Trophoblast cell (in vitro differentiated cells and primary cell): Measurements from ENCODE around the gene IL12RB1.

Experiments
- DNase-seq, 2 donors: peaks; one replicate each; pipeline ENCODE4 v3.0.0-alpha.2; 2016
- H2AFZ ChIP-seq: 2 replicates; pipeline ENCODE4 v1.6.1; 2013; ENCODE audit warnings: low read length, moderate library complexity, mild to moderate bottlenecking; ENCODE audit not compliant: insufficient read depth, poor library complexity
- H2AK5ac ChIP-seq: 2 replicates; pipeline ENCODE4 v1.6.1; 2013; ENCODE audit warnings: mild to moderate bottlenecking, low read length
- H2BK120ac ChIP-seq: 2 replicates; pipeline ENCODE4 v1.6.1; 2013; ENCODE audit warnings: low read length, mild to moderate bottlenecking, moderate library complexity; ENCODE audit not compliant: insufficient read depth, poor library complexity
- H2BK12ac ChIP-seq: 2 replicates; pipeline ENCODE4 v1.6.1; 2013; ENCODE audit warnings: mild to moderate bottlenecking, low read length, moderate library complexity
- H2BK5ac ChIP-seq: 2 replicates; pipeline ENCODE4 v1.6.1; 2013; ENCODE audit warnings: low read length, low read depth, moderate library complexity, mild to moderate bottlenecking; ENCODE audit not compliant: poor library complexity
- H3K14ac ChIP-seq: 2 replicates; pipeline ENCODE4 v1.6.1; 2013; ENCODE audit warnings: mild to moderate bottlenecking, low read length
- H3K18ac ChIP-seq: 2 replicates; pipeline ENCODE4 v1.6.1; 2013; ENCODE audit warnings: mild to moderate bottlenecking, low read length
- H3K23ac ChIP-seq: 2 replicates; pipeline ENCODE4 v1.6.1; 2013; ENCODE audit warnings: low read length
- H3K27ac ChIP-seq: 2 replicates; pipeline ENCODE4 v1.5.1; 2013; ENCODE audit warnings: low read depth, mild to moderate bottlenecking, inconsistent platforms, low read length, moderate library complexity
- H3K27me3 ChIP-seq: 2 replicates; pipeline ENCODE4 v1.6.1; 2013; ENCODE audit warnings: inconsistent platforms, mild to moderate bottlenecking, low read length, moderate library complexity; ENCODE audit not compliant: insufficient read depth
- H3K36me3 ChIP-seq, 2 experiments: 1 replicate in 1 of 2; 2 replicates in 1 of 2; pipeline ENCODE4 v1.6.1; 2013; ENCODE audit warnings: low read length in 2 of 2, mild to moderate bottlenecking in 2 of 2, moderate library complexity in 1 of 2; ENCODE audit not compliant: insufficient read depth in 2 of 2, control insufficient read depth in 1 of 2
- H3K4ac ChIP-seq: 2 replicates; pipeline ENCODE4 v1.6.1; 2013; ENCODE audit warnings: low read depth, mild to moderate bottlenecking, low read length, moderate library complexity
- H3K4me1 ChIP-seq, 2 experiments: 1 replicate in 1 of 2; 2 replicates in 1 of 2; pipeline ENCODE4 v1.6.1; 2013; ENCODE audit warnings: low read length in 2 of 2, mild to moderate bottlenecking in 2 of 2, moderate library complexity in 1 of 2; ENCODE audit not compliant: insufficient read depth in 2 of 2, control insufficient read depth in 1 of 2
- H3K4me2 ChIP-seq: 2 replicates; pipeline ENCODE4 v1.6.1; 2013; ENCODE audit warnings: inconsistent platforms, mild to moderate bottlenecking, low read length, moderate library complexity
- H3K4me3 ChIP-seq: 2 replicates; pipeline ENCODE4 v1.5.1; 2013; ENCODE audit warnings: mild to moderate bottlenecking, low read depth, low read length, inconsistent platforms
- H3K79me1 ChIP-seq: one replicate; pipeline ENCODE4 v1.6.1; 2013; ENCODE audit warnings: low read length
- H3K79me2 ChIP-seq: 2 replicates; pipeline ENCODE4 v1.6.1; 2013; ENCODE audit warnings: low read length, mild to moderate bottlenecking; ENCODE audit not compliant: control insufficient read depth, insufficient read depth, poor library complexity
- H3K9ac ChIP-seq: 2 replicates; pipeline ENCODE4 v1.6.1; 2013; ENCODE audit warnings: mild to moderate bottlenecking, low read length
- H3K9me3 ChIP-seq: 2 replicates; pipeline ENCODE4 v1.6.1; 2013; ENCODE audit warnings: low read depth, mild to moderate bottlenecking, control low read depth, inconsistent platforms, low read length; ENCODE audit not compliant: insufficient read depth
- H4K12ac ChIP-seq: 2 replicates; pipeline ENCODE4 v1.6.1; 2013; ENCODE audit warnings: low read depth, mild to moderate bottlenecking, low read length, moderate library complexity
- H4K8ac ChIP-seq: 2 replicates; pipeline ENCODE4 v1.6.1; 2013; ENCODE audit warnings: low read depth, mild to moderate bottlenecking, low read length, moderate library complexity
- H4K91ac ChIP-seq: one replicate; pipeline ENCODE4 v1.6.1; 2013; ENCODE audit warnings: low read depth, mild to moderate bottlenecking, low read length, moderate library complexity
- WGBS: extraction: QIAGEN DNeasy Blood & Tissue Kit; methylation state at CpG from one replicate; pipeline ENCODE4 v1.1.7; 2013; ENCODE audit warnings: missing lambda C conversion rate; ENCODE audit not compliant: insufficient read length, insufficient coverage; ENCODE audit errors: extremely low coverage; 5-methylcytosine and 5-hydroxymethylcytosine counted together

Gene IL12RB1

GRCh38 chr19:18097993-18098890, 11.5 kb upstream of the IL12RB1 start:
- Histone ChIP-seq H3K36me3 (no peaks in the 10 kb centered on the region), H3K23ac (no peak overlapping the region), H4K12ac (no peak overlapping the region), H3K18ac (no peak overlapping the region), H3K4ac (no peak overlapping the region), H3K27me3 (peaks cover 5% of the 10 kb centered on the region), H3K9me3 (peaks cover 2% of the 10 kb centered on the region), H3K27ac (no peak overlapping the region), H3K4me1 (peaks cover 5 to 8% of the 10 kb centered on the region in 2 experiments), H3K4me3 (no peak overlapping the region), H2BK5ac (no peak overlapping the region), H3K14ac (no peak overlapping the region), H3K79me1 (no peaks in the 10 kb centered on the region), H3K9ac (no peak overlapping the region), H2BK12ac (no peak overlapping the region), H2AK5ac (no peak overlapping the region), H3K79me2 (no peaks in the 10 kb centered on the region), H3K4me2 (peak overlapping the region; percentile 52), H2BK120ac (no peak overlapping the region), H2AFZ (peak overlapping the region; percentile 31), H4K8ac (peak overlapping the region; percentile 58), H4K91ac (no peak overlapping the region)
- WGBS: no CpG with 5 or more reads among the region's 22 CpGs
- no peak for DNase-seq

- H3K27me3 ChIP-seq: peaks cover 5% of the 10 kb centered on the region
- H3K4me2 ChIP-seq: peak within 1 kb of the TSS; percentile 52
- H3K4me1 ChIP-seq: peaks cover 5 to 8% of the 10 kb centered on the region in 2 experiments
- no peak within 1 kb of the TSS for H2AK5ac ChIP-seq
- no peak within 1 kb of the TSS for H2BK120ac ChIP-seq
- H3K4ac ChIP-seq: no peak within 1 kb of the TSS
- H4K8ac ChIP-seq: peak within 1 kb of the TSS; percentile 58
- H2AFZ ChIP-seq: peak within 1 kb of the TSS; percentile 31
- no peak within 1 kb of the TSS for H3K4me3 ChIP-seq
- no peaks in the 10 kb centered on the region for H3K79me2 ChIP-seq
- no peak within 1 kb of the TSS for H2BK5ac ChIP-seq
- H3K27ac ChIP-seq: no peak within 1 kb of the TSS
- H3K9ac ChIP-seq: no peak within 1 kb of the TSS
- H3K14ac ChIP-seq: no peak within 1 kb of the TSS
- no peak within 1 kb of the TSS for H4K12ac ChIP-seq
- no peak within 1 kb of the TSS for H3K18ac ChIP-seq
- H3K36me3 ChIP-seq: no peaks in the 10 kb centered on the region
- peaks cover 2% of the 10 kb centered on the region for H3K9me3 ChIP-seq
- no peaks in the 10 kb centered on the region for H3K79me1 ChIP-seq
- no peak within 1 kb of the TSS for H4K91ac ChIP-seq
- no peak within 1 kb of the TSS for H3K23ac ChIP-seq
- WGBS: no CpG with 5 or more reads among the region's 54 CpGs
- DNase-seq: peak; percentile 89 to 92
- H2BK12ac ChIP-seq: no peak within 1 kb of the TSS
Observed at GRCh38 chr19:18097217-18097992, 10.7 kb upstream of the IL12RB1 start, which contains the start of gene MAST3. TSS of gene MAST3 (plus strand) at chr19:18097778. CDS start at chr19:18097793, 15 bp downstream.

GRCh38 chr19:18096258-18096657, 9.5 kb upstream of the IL12RB1 start:
- Histone ChIP-seq H3K4me1 (peaks cover 5 to 8% of the 10 kb centered on the region in 2 experiments), H2AFZ (no peak overlapping the region), H3K27ac (no peak overlapping the region), H3K9me3 (peaks cover 2% of the 10 kb centered on the region), H2BK12ac (no peak overlapping the region), H2BK5ac (no peak overlapping the region), H3K4ac (no peak overlapping the region), H3K18ac (no peak overlapping the region), H3K23ac (no peak overlapping the region), H3K79me1 (no peaks in the 10 kb centered on the region), H2BK120ac (no peak overlapping the region), H3K14ac (no peak overlapping the region), H4K91ac (no peak overlapping the region), H3K4me3 (no peak overlapping the region), H3K36me3 (no peaks in the 10 kb centered on the region), H2AK5ac (no peak overlapping the region), H3K79me2 (no peaks in the 10 kb centered on the region), H3K27me3 (peaks cover 5% of the 10 kb centered on the region), H3K4me2 (no peak overlapping the region), H3K9ac (no peak overlapping the region), H4K8ac (no peak overlapping the region), H4K12ac (no peak overlapping the region)
- DNase-seq: no peak
- WGBS: no CpG with 5 or more reads among the region's 2 CpGs

GRCh38 chr19:18093439-18094161, 6.9 kb upstream of the IL12RB1 start:
- Histone ChIP-seq H2BK12ac (no peak overlapping the region), H3K79me2 (no peaks in the 10 kb centered on the region), H3K9ac (no peak overlapping the region), H2BK5ac (no peak overlapping the region), H3K4ac (no peak overlapping the region), H4K91ac (no peak overlapping the region), H2BK120ac (no peak overlapping the region), H3K4me3 (no peak overlapping the region), H3K9me3 (no peaks in the 10 kb centered on the region), H2AFZ (no peak overlapping the region), H4K12ac (no peak overlapping the region), H2AK5ac (no peak overlapping the region), H3K4me1 (peaks cover 4 to 5% of the 10 kb centered on the region in 2 experiments), H3K18ac (no peak overlapping the region), H4K8ac (no peak overlapping the region), H3K4me2 (no peak overlapping the region), H3K14ac (no peak overlapping the region), H3K36me3 (no peaks in the 10 kb centered on the region), H3K27me3 (peaks cover 3% of the 10 kb centered on the region), H3K23ac (no peak overlapping the region), H3K27ac (no peak overlapping the region), H3K79me1 (no peaks in the 10 kb centered on the region)
- peak in 1 of 2 donors; percentile 47 for DNase-seq
- WGBS: 100% methylated on average over 1 of the region's 6 CpGs
